ENCODE measurements around the gene RNF224. TPM values are rescaled to one million over a fixed set of nuclear protein-coding genes. Genes with fewer than 3 reads are reported as not detected.

Gene RNF224
- total RNA-seq, 1 donor from 2014 or later = not detected

DNA sequence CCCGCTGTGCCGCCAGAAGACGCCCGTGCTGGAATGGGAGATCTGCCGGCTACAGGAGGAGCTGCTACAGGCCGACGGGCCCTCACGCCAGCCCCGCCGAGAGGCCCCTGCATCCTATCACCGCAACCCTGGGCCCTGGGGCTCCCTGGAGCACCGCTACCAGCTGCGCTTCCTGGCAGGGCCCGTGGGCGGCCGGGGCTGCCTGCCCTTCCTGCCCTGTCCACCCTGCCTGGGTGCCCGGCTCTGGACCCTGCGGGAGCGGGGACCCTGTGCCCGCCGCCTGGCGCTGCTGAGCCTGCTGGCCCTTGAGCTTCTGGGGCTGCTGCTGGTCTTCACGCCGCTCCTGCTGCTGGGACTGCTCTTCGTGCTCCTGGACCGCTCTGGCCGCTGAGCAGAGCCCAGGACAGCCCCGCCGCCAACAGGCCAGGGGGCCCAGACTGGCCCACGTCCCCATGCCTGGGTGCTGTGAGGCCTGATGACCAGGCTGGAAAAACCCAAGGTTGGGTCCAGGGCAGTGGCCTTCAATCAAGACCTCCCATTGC lies 9.0 kb upstream of the RNF224 start:
- Histone ChIP-seq H3K36me3 (ENCODE audit: insufficient read depth, low read length) (no peaks in the 10 kb centered on the region), H3K9me3 (ENCODE audit: insufficient read depth, low read depth, low read length) (no peaks in the 10 kb centered on the region), H3K79me2 (ENCODE audit: insufficient read depth, low read length) (no peaks in the 10 kb centered on the region), H2AFZ (ENCODE audit: low read depth, low read length) (no peak overlapping the region), H3K4me1 (ENCODE audit: insufficient read depth, low read length) (peaks cover 15% of the 10 kb centered on the region), H3K4me2 (ENCODE audit: low read length) (peak overlapping the region; percentile 44), H3K4me3 (ENCODE audit: insufficient read depth, low read depth, low read length) (no peak overlapping the region), H3K27me3 (ENCODE audit: insufficient read depth, low read length) (no peaks in the 10 kb centered on the region), H4K20me1 (ENCODE audit: insufficient read depth, low read length) (peaks cover 8% of the 10 kb centered on the region), H3K27ac (ENCODE audit: low read depth, low read length) (no peak overlapping the region), H3K9ac (ENCODE audit: low read length) (no peak overlapping the region)
- FAIRE-seq (no peak), DNase-seq (ENCODE audit: low read depth) (no peak)
- TF ChIP-seq EZH2 (IDR thresholded peaks at IDR 0.05; ENCODE audit: insufficient read depth, low read length) = no peak
- no peak overlapping the region for H3K4me3 Mint-ChIP-seq (ENCODE audit: unreplicated experiment)
- no peaks in the 10 kb centered on the region for H3K27me3 Mint-ChIP-seq (ENCODE audit: low read depth, unreplicated experiment)
- no peaks in the 10 kb centered on the region for H3K36me3 Mint-ChIP-seq (ENCODE audit: low read depth, unreplicated experiment)
- H3K9me3 Mint-ChIP-seq (ENCODE audit: unreplicated experiment) = no peaks in the 10 kb centered on the region
- peaks cover 6% of the 10 kb centered on the region for H3K4me1 Mint-ChIP-seq (ENCODE audit: low read depth, unreplicated experiment)
- no peak overlapping the region for H3K27ac Mint-ChIP-seq (ENCODE audit: unreplicated experiment)

DNA sequence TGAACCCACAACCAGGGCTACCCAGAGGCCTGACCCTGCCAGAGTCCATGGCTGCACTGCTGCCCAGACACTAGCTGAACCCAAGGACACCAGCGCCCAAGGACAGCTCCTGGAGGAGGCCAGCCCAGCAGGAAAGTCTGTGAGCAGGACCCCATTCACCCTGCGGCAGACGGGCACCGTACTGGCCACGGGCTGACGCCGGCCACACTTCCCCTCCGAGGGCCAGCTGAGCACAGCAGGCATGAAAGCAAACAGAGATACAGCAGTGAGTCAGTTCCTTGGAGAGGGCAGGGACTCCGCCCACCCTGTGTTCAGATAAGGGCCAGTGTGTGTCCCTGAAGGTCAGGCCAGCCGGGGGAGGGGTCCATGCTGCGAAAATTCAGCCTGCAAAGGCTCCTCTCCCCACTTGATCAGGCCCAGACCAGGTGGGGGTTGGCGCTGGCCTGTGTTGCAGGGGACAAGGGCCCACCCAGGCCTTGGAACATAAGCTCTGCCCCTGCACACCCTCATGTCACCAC lies 8.5 kb upstream of the RNF224 start:
- peak; percentile 18 for DNase-seq (ENCODE audit: low read depth)
- H3K27ac Mint-ChIP-seq (ENCODE audit: unreplicated experiment) = no peak overlapping the region
- H3K4me2 ChIP-seq (ENCODE audit: low read length) = peak overlapping the region; percentile 44
- no peaks in the 10 kb centered on the region for H3K27me3 Mint-ChIP-seq (ENCODE audit: low read depth, unreplicated experiment)
- TF ChIP-seq, protein P1, sequence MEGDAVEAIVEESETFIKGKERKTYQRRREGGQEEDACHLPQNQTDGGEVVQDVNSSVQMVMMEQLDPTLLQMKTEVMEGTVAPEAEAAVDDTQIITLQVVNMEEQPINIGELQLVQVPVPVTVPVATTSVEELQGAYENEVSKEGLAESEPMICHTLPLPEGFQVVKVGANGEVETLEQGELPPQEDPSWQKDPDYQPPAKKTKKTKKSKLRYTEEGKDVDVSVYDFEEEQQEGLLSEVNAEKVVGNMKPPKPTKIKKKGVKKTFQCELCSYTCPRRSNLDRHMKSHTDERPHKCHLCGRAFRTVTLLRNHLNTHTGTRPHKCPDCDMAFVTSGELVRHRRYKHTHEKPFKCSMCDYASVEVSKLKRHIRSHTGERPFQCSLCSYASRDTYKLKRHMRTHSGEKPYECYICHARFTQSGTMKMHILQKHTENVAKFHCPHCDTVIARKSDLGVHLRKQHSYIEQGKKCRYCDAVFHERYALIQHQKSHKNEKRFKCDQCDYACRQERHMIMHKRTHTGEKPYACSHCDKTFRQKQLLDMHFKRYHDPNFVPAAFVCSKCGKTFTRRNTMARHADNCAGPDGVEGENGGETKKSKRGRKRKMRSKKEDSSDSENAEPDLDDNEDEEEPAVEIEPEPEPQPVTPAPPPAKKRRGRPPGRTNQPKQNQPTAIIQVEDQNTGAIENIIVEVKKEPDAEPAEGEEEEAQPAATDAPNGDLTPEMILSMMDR (IDR thresholded peaks at IDR 0.05; ENCODE audit: insufficient read depth, low read depth, low read length) = no peak
- TF ChIP-seq EZH2 (IDR thresholded peaks at IDR 0.05; ENCODE audit: insufficient read depth, low read length) = no peak
- no peaks in the 10 kb centered on the region for H3K36me3 ChIP-seq (ENCODE audit: insufficient read depth, low read length)
- H3K4me3 Mint-ChIP-seq (ENCODE audit: unreplicated experiment) = no peak overlapping the region
- no peaks in the 10 kb centered on the region for H3K79me2 ChIP-seq (ENCODE audit: insufficient read depth, low read length)
- H3K36me3 Mint-ChIP-seq (ENCODE audit: low read depth, unreplicated experiment) = no peaks in the 10 kb centered on the region
- H3K9me3 ChIP-seq (ENCODE audit: insufficient read depth, low read depth, low read length) = no peaks in the 10 kb centered on the region
- no peak overlapping the region for H3K4me3 ChIP-seq (ENCODE audit: insufficient read depth, low read depth, low read length)
- H3K4me1 Mint-ChIP-seq (ENCODE audit: low read depth, unreplicated experiment) = peaks cover 6% of the 10 kb centered on the region
- FAIRE-seq = no peak
- no peak overlapping the region for H3K9ac ChIP-seq (ENCODE audit: low read length)
- peaks cover 8% of the 10 kb centered on the region for H4K20me1 ChIP-seq (ENCODE audit: insufficient read depth, low read length)
- no peak overlapping the region for H3K27ac ChIP-seq (ENCODE audit: low read depth, low read length)
- H2AFZ ChIP-seq (ENCODE audit: low read depth, low read length) = no peak overlapping the region
- no peaks in the 10 kb centered on the region for H3K9me3 Mint-ChIP-seq (ENCODE audit: unreplicated experiment)
- peaks cover 17% of the 10 kb centered on the region for H3K4me1 ChIP-seq (ENCODE audit: insufficient read depth, low read length)
- H3K27me3 ChIP-seq (ENCODE audit: insufficient read depth, low read length) = no peaks in the 10 kb centered on the region

DNA sequence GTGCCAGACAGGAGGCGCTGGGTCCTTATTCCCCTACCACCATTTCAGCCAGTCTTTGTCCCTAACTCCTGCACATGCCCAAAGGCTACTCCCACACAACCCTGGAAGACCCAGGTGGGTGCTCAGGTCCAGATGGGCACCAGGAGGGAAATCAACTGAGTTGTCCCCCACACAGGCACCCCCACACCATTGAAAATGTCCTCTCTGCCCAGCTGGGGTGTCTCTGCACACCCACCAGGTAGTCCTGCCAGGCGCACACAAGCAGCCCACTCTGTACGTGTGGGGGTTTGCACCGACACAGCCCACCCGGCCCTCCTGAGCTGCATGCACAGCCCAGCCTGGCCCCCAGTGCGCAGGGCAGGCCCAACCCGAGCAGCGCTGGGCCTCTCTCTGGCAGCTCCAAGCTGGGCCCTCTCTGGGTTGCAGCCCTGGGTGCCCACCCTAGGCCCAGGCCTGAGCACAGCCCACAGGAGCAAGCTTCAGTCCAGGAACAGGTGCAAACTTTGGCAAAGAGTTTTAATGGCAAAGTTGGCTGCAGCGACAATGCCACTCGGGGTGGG lies 7.5 kb upstream of the RNF224 start:
- Mint-ChIP-seq H3K4me1 (ENCODE audit: low read depth, unreplicated experiment) (peaks cover 6% of the 10 kb centered on the region), H3K4me3 (ENCODE audit: unreplicated experiment) (no peak overlapping the region), H3K36me3 (ENCODE audit: low read depth, unreplicated experiment) (no peaks in the 10 kb centered on the region), H3K27ac (ENCODE audit: unreplicated experiment) (no peak overlapping the region), H3K9me3 (ENCODE audit: unreplicated experiment) (no peaks in the 10 kb centered on the region), H3K27me3 (ENCODE audit: low read depth, unreplicated experiment) (no peaks in the 10 kb centered on the region)
- DNase-seq (ENCODE audit: low read depth) (no peak), FAIRE-seq (no peak)
- Histone ChIP-seq H3K9ac (ENCODE audit: low read length) (no peak overlapping the region), H3K79me2 (ENCODE audit: insufficient read depth, low read length) (no peaks in the 10 kb centered on the region), H3K9me3 (ENCODE audit: insufficient read depth, low read depth, low read length) (no peaks in the 10 kb centered on the region), H2AFZ (ENCODE audit: low read depth, low read length) (no peak overlapping the region), H3K36me3 (ENCODE audit: insufficient read depth, low read length) (no peaks in the 10 kb centered on the region), H4K20me1 (ENCODE audit: insufficient read depth, low read length) (peaks cover 8% of the 10 kb centered on the region), H3K4me1 (ENCODE audit: insufficient read depth, low read length) (peaks cover 20% of the 10 kb centered on the region), H3K27ac (ENCODE audit: low read depth, low read length) (no peak overlapping the region), H3K4me2 (ENCODE audit: low read length) (no peak overlapping the region), H3K27me3 (ENCODE audit: insufficient read depth, low read length) (no peaks in the 10 kb centered on the region), H3K4me3 (ENCODE audit: insufficient read depth, low read depth, low read length) (no peak overlapping the region)
- no peak for TF ChIP-seq EZH2 (IDR thresholded peaks at IDR 0.05; ENCODE audit: insufficient read depth, low read length)
- TF ChIP-seq, protein P1 (IDR thresholded peaks at IDR 0.05; ENCODE audit: insufficient read depth, low read depth, low read length) = no peak
